Stimulated activated CD4-positive, alpha-beta T cell treated with anti-CD3 and anti-CD28 coated beads, Interleukin-2, amount 100 ng/mL, for 48 hours (primary cell): ENCODE measurements around the gene ADAMTSL2.

Experiments used
- DNase-seq, 2 donors: peaks; one replicate each; pipeline ENCODE4 v3.0.0-alpha.2; 2020

ADAMTSL2 gene

GRCh38 chr9:133518706-133519449, 15.6 kb upstream of the ADAMTSL2 start:
- no peak for DNase-seq

GRCh38 chr9:133519693-133520092, 14.8 kb upstream of the ADAMTSL2 start:
- DNase-seq = no peak

GRCh38 chr9:133520121-133520835, 14.2 kb upstream of the ADAMTSL2 start:
- no peak for DNase-seq

GRCh38 chr9:133521122-133522072, 13.1 kb upstream of the ADAMTSL2 start:
- no peak for DNase-seq

- DNase-seq = no peak
Measured at GRCh38 chr9:133522073-133522910, 12.2 kb upstream of the ADAMTSL2 start.

- DNase-seq = no peak
Measured at GRCh38 chr9:133523106-133523505, 11.4 kb upstream of the ADAMTSL2 start.

- no peak for DNase-seq
Measured at GRCh38 chr9:133524146-133524545, 10.4 kb upstream of the ADAMTSL2 start.

GRCh38 chr9:133524679-133525228, 9.8 kb upstream of the ADAMTSL2 start, which contains the start of gene MYMK:
Gene MYMK (minus strand): TSS chr9:133524959. CDS start chr9:133524844, 115 bp downstream.
- DNase-seq = no peak

- no peak for DNase-seq
Measured at GRCh38 chr9:133525677-133526076, 8.8 kb upstream of the ADAMTSL2 start.

- no peak for DNase-seq
Measured at GRCh38 chr9:133526721-133527321, 7.7 kb upstream of the ADAMTSL2 start.

GRCh38 chr9:133527444-133527920, 7.0 kb upstream of the ADAMTSL2 start:
- DNase-seq = no peak

- no peak for DNase-seq
Measured at GRCh38 chr9:133528001-133528875, 6.3 kb upstream of the ADAMTSL2 start.

GRCh38 chr9:133528876-133529241, 5.6 kb upstream of the ADAMTSL2 start:
- DNase-seq = no peak

- DNase-seq = no peak
Measured at GRCh38 chr9:133529457-133529856, 5.0 kb upstream of the ADAMTSL2 start.

GRCh38 chr9:133529874-133530273, 4.6 kb upstream of the ADAMTSL2 start:
- DNase-seq = no peak

GRCh38 chr9:133531293-133531692, 3.2 kb upstream of the ADAMTSL2 start:
- DNase-seq = no peak

GRCh38 chr9:133532937-133533668, 1.4 kb upstream of the ADAMTSL2 start:
- peak; percentile 66 to 67 for DNase-seq

- no peak for DNase-seq
Measured at GRCh38 chr9:133533857-133534256, 647 bp upstream of the ADAMTSL2 start.

- DNase-seq = no peak
Measured at GRCh38 chr9:133535306-133535877, 888 bp downstream of the ADAMTSL2 start.
